ENCODE results near the gene RFX3.

DNA sequence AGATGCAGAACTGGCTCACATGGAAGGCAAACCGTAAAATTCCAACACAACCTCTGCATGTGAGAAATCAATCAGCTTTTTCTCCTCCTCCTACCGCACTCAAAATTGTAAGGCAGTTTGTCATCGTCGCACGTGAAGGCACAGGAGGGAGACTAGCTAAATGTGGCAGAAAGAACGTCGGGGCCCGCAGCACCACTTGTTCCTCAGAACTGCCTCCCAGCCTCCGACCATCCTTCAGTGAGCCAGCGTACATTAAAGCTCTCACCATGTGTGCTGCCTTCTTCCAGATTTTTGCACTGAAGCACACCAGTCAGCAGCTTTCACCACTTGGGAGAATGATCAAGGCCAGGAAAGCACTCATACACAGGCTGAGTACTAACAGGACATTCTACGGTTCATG, 105.9 kb downstream of the RFX3 start:
- TF ChIP-seq, protein P1, sequence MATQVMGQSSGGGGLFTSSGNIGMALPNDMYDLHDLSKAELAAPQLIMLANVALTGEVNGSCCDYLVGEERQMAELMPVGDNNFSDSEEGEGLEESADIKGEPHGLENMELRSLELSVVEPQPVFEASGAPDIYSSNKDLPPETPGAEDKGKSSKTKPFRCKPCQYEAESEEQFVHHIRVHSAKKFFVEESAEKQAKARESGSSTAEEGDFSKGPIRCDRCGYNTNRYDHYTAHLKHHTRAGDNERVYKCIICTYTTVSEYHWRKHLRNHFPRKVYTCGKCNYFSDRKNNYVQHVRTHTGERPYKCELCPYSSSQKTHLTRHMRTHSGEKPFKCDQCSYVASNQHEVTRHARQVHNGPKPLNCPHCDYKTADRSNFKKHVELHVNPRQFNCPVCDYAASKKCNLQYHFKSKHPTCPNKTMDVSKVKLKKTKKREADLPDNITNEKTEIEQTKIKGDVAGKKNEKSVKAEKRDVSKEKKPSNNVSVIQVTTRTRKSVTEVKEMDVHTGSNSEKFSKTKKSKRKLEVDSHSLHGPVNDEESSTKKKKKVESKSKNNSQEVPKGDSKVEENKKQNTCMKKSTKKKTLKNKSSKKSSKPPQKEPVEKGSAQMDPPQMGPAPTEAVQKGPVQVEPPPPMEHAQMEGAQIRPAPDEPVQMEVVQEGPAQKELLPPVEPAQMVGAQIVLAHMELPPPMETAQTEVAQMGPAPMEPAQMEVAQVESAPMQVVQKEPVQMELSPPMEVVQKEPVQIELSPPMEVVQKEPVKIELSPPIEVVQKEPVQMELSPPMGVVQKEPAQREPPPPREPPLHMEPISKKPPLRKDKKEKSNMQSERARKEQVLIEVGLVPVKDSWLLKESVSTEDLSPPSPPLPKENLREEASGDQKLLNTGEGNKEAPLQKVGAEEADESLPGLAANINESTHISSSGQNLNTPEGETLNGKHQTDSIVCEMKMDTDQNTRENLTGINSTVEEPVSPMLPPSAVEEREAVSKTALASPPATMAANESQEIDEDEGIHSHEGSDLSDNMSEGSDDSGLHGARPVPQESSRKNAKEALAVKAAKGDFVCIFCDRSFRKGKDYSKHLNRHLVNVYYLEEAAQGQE (IDR thresholded peaks at IDR 0.05): no peak
- TF ChIP-seq, protein P2, sequence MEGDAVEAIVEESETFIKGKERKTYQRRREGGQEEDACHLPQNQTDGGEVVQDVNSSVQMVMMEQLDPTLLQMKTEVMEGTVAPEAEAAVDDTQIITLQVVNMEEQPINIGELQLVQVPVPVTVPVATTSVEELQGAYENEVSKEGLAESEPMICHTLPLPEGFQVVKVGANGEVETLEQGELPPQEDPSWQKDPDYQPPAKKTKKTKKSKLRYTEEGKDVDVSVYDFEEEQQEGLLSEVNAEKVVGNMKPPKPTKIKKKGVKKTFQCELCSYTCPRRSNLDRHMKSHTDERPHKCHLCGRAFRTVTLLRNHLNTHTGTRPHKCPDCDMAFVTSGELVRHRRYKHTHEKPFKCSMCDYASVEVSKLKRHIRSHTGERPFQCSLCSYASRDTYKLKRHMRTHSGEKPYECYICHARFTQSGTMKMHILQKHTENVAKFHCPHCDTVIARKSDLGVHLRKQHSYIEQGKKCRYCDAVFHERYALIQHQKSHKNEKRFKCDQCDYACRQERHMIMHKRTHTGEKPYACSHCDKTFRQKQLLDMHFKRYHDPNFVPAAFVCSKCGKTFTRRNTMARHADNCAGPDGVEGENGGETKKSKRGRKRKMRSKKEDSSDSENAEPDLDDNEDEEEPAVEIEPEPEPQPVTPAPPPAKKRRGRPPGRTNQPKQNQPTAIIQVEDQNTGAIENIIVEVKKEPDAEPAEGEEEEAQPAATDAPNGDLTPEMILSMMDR (IDR thresholded peaks at IDR 0.05; ENCODE audit: low read depth, low read length, missing input control): no peak
- TF ChIP-seq RXRA (IDR thresholded peaks at IDR 0.05): no peak
- no peak for TF ChIP-seq RAD21 (IDR thresholded peaks at IDR 0.05)
- TF ChIP-seq TAF1 (conservative IDR thresholded peaks at IDR 0.05): no peak
- TF ChIP-seq EGR1 (IDR thresholded peaks at IDR 0.05; ENCODE audit: low read depth in 2 of 2): no peak
- TF ChIP-seq, protein P3, sequence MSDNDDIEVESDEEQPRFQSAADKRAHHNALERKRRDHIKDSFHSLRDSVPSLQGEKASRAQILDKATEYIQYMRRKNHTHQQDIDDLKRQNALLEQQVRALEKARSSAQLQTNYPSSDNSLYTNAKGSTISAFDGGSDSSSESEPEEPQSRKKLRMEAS (IDR thresholded peaks at IDR 0.05): no peak
- TF ChIP-seq JUND (IDR thresholded peaks at IDR 0.05): no peak
- no peak for TF ChIP-seq SP1 (IDR thresholded peaks at IDR 0.05)
- TF ChIP-seq YY1 (IDR thresholded peaks at IDR 0.05): no peak
- TF ChIP-seq HNF4G (IDR thresholded peaks at IDR 0.05): no peak
- no peak for TF ChIP-seq GABPA (IDR thresholded peaks at IDR 0.05 in 1 of 2, conservative IDR thresholded peaks at IDR 0.05 in 1 of 2)
- TF ChIP-seq, protein P4, sequence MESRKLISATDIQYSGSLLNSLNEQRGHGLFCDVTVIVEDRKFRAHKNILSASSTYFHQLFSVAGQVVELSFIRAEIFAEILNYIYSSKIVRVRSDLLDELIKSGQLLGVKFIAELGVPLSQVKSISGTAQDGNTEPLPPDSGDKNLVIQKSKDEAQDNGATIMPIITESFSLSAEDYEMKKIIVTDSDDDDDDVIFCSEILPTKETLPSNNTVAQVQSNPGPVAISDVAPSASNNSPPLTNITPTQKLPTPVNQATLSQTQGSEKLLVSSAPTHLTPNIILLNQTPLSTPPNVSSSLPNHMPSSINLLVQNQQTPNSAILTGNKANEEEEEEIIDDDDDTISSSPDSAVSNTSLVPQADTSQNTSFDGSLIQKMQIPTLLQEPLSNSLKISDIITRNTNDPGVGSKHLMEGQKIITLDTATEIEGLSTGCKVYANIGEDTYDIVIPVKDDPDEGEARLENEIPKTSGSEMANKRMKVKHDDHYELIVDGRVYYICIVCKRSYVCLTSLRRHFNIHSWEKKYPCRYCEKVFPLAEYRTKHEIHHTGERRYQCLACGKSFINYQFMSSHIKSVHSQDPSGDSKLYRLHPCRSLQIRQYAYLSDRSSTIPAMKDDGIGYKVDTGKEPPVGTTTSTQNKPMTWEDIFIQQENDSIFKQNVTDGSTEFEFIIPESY (IDR thresholded peaks at IDR 0.05): no peak

All from liver (tissue), 3 donors.